ENCODE data around the gene KCTD5.

Gene KCTD5

DNA sequence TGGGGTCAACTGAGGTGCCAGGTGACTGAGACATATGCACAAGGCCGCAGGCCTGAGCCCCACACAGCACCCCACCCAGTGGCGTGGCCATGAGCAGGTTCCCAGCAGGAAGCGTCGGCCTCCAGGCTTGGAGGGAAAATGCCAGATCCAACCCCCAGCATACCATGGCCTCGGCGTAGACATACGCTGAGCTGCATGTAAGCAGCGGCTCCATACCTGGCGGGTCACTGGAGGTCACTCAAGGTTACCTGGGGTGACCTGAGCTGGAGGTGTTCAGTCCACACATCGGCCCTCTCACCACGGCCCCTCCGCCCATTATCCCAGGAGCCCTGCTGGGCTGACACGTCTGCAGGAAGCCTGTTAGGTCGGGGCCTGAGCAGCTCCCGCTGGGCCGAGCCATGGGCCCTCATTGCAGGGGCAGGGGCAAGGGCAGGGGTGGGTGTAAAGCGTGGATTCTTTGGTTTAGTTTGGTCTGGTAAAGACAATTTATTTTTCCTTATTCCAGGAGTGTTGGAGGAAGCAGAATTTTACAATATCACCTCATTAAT is 15.2 kb downstream of the KCTD5 start:
- DNase-seq (ENCODE audit: low read depth, low spot score) = no peak

DNA sequence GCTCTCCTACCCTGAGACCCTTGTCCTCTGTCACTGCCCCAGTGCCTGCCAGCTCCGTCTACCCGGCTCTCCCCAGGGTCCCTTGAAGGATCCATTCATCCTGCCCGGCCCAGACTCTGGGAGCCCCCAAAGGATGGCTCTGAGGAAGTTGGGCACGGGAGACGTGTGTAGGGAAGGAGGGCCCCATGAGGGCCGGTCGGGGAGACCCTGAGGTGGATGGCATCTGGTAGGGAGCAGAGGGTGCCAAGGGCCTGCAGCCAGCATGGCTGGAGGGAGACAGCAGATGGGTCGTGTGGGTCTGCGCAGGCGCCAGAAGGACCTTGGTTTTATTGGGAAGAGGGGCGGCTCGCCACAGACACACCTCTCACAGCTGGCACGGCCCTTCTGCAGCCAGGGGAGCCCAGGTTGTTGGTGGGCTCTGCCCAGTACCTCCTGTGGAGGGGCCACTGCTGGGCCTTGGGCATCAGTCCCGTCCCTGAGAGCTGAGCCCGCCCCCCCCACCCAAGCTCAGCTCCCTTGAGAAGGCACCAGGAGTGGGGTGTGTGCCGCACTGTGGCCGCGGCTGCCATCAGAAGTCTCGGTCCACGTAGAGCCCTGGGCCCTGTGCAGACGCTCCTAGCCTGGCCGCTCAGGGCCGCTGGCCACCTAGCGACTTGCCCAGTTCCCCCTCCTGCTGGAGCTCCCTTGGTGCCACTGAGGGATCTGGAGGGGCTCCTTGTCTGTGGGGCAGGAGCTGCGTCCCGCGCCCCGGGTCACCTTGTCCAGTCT is 16.0 kb downstream of the KCTD5 start:
- no peak for DNase-seq (ENCODE audit: low read depth, low spot score)

DNA sequence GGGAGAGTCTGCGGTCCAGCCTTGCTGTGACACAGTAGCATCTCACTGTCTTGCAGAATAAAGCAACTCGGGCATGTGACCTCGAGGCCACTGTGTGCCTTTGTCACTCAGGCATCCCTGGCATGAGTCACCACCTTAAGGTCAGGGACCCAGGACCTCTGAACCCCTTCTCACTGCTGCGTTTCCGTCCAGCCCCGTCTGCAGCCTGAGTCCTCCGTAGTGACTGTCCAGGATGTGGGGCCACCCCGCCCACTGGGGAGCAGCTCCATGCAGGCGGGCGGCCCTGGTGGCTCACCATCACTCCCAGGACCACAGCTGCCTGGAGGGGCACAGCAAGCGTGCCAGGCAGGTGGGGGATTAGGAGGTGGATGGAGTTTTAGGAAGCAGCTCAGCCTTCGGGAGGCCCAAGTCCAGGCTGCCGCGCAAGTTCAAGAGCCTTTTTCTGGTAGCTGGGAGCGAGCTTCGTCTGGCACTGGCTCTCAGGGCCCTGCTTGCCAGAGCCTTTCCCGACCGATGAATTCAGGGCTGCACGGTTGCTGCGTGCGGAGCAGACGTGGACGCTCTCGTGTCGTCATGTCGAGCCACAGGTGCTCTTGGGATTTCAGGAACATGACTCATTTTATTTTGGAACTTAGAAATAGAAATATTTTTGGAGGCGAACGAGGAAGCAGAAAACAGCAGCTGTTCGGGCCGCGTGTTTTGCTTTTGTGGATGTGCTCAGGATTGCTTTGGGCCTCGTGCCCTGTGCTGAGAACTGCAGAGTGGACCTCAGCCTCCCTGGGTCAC is 16.8 kb downstream of the KCTD5 start:
- no peak for DNase-seq (ENCODE audit: low read depth, low spot score)

DNA sequence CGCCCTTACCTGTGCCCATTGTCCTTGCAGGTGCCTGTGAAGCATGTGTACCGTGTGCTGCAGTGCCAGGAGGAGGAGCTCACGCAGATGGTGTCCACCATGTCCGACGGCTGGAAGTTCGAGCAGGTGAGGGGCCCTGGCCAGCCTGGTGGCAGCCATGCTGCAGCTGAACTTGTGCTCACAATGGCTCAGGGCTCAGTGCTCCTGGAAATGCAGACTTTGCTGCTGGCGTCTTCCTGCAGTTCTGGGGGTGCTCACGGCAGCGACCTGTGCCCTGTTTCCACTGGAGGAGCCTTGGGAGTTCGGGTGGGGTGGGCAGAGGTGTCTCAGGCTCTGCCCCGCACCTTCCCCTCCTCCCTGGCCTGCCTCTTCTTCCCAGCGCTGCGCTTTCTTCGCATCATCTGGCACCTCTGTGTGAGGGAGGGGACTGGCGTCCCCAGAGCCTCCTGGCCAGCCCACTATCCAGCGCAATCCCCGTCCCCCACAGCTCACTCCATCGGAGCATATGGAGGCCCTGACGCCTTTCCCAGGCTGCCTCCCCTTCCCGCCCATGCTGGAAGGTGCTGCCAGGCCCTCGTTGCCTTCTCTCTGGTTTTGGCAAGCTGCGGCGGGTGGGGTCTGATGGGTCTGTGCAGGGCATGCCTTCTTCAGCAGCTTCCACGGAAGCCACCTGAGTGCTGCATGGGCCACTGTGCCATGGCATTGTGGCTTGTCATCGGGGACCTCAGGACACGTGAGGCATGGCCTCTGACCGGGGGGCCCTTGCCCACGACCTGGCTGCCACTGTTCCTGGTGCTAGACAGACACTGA is 17.7 kb downstream of the KCTD5 start:
- no peak for DNase-seq (ENCODE audit: low read depth, low spot score)

DNA sequence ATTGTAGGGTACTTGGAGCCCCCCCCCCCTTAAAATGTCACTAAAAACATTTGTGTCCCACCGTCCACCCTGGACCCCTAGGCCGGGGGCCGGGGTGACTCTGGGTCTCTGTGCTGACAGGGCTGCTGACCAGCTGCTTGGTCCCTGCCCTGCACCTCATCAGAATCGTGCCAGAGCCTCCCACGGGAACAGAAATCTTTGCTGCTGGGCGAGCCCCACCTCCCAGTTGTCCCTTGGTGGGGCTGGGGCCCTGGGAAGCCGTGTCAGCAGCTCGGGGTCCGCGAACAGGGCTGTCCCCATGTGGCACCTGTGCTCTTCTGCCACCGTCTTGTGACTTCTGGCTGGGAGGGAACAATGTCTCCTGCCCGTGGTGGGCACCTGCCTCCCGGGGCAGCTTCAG is 18.5 kb downstream of the KCTD5 start:
- DNase-seq (ENCODE audit: low read depth, low spot score) = no peak

DNA sequence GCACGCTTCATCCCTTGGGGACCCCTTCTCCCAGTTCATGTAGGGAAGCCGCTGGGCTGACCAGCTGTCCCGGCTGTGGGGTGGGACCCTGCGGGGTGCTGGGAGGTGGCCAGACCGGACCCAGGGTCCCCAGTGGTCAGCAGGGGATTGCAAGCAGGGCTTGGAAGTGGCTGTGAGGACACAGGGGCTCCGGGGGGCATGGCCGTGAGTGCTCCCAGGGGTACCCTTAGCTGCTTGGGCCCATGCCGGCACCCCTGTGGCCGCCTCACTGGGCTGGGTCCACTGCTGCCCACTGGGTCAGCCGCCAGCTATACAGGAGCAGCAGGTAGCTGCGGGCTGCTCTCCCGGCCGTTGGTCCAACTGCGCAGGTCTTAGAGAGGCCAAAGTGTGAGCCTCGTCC is 18.9 kb downstream of the KCTD5 start:
- no peak for DNase-seq (ENCODE audit: low read depth, low spot score)

DNA sequence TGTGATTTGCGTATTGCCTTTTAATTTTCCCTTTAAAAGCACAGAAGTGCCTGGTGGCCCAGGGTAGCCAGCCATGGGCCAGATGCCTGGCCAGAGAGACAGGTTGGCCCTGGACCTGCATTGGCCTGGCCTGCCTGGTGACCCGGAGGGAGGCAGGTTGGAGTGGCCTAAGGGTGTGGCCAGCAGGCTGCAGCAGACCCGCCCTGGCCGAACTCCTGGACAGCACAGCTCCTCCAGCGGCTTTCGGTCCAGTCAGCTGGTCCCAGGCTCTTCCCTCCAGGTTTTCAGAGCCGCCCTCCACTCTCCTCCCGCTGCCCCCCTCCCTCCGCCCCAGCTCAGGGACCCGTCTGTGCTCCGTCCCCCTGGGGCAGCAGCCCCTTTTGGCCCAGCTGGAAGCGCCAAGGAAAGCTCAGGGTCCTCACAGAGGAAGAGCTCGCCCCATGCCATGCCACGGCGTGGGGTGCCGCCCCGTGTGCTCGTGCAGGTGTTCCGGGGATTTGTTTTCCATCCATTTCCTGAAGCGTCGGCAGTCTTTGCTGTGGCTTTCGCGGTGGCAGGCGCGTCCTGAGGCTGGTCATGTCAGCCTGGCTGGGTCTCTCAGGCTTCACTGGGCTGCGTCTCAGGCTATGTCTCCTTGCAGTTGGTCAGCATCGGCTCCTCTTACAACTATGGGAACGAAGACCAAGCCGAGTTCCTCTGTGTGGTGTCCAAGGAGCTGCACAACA is 19.6 kb downstream of the KCTD5 start:
- DNase-seq (ENCODE audit: low read depth, low spot score) = no peak

DNA sequence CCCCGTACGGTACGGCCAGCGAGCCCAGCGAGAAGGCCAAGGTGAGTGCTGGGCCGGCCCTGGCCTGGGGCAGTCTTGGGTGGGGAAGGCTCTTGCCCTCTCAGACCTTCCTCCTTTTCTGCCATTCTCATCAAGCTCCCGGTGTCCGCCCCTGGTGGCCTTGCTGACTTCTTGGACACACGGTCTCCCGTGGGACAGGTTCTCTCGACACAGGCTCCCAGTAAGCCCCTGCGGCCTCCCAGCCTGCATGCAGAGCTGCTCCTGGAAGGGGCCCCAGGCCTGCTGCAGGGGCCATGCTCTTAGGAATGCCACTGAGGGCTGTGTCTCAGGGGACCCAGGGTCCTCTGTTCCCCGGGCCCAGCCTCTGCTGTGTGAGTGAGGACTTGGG is 20.1 kb downstream of the KCTD5 start:
- DNase-seq (ENCODE audit: low read depth, low spot score) = no peak

DNA sequence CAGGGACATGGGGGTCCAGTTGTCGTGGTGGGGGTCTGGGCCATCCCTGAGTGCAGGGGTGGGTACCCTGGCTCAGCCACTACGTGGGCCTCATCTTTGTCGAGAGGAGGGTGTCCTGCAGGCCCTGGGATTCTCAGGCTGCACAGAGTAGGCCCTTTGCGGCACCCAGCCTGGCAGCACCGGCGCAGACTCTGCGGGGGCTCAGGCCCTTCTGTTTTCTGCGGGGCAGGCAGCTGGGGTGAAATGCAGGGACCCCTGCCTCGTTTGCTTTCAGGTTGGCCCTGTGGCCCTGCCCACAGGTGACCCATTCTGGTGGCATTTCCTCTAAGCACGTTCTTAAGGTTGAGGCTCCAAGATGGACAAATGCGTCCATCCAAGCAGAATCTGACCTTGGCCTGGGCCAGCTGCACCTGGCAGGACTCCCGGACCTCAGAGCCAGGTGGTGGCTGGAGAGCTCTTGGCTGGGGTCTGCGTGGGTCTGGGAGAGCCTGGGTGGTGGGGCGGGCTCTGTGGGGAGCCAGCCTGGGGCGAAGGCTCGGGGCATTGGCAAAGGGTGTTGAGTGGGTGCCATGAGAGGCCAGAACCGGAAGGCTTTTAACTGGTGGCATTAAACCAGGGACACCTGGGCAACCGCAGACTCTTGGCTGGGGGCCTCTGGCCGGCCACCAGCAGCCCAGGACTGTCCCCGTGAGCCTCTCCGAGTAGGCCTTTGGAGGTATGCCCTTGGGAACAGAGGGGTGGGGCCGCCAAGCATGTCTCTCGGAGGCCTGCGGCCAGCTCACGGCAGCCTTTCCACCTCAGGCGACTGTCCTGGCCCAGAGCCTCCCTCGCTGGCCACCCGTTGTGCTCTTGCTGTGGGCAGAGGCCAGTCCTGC is 20.8 kb downstream of the KCTD5 start:
- DNase-seq (ENCODE audit: low read depth, low spot score) = no peak

DNA sequence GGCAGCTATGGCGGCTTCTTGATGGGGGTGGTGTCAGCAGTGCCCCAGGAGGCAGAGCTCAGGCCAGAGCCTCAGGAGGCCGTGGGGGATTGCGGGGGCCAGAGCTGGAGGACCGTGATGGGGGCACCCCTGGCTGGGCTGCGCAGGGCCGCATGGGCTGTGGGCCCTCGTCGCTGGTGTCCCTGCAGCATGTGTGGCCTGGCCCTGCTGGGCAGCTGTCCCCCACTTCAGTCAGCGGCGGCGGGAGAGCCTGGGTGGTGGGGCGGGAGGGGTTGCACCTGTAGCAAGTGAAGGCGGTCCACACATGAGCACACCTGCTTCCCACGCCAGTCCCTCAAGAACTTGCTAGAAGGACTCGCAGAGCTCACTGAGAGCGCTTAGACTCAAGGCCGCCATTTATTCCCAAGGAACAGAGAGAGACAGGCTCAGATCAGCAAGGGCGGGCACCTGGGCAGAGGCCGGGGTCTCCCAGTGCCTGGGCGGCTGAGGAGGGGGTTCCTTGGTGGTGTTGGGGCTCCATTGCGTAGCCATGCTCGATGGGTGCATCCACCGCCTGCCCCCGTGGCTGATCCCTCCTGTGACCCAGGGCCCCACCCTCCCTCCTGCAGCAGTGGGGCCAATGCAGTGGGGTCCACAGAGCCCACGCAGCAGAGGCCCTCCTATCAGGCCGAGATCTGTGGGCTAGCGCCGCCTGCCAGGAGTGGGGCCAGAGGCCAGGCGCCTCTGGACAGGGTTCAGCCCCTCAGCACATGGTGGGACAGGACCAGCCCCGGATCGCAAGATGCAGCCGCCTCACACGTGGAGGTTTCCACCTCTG is 22.1 kb downstream of the KCTD5 start:
- DNase-seq (ENCODE audit: low read depth, low spot score) = no peak

DNA sequence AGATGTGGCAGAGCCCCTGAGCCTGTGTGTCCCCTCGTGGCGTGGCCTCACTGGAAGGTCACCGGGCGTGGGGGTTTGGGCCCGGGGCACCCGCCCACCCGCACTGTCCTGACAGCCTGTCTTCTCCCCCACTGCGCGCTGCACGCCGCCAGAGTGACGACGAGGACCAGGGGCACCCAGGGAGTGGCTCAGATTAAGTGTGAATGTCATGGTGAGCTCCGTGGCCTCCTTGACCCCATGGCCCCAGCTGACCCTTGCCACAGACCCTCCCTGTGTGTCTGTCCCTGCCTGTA is 22.6 kb downstream of the KCTD5 start:
- no peak for DNase-seq (ENCODE audit: low read depth, low spot score)

DNA sequence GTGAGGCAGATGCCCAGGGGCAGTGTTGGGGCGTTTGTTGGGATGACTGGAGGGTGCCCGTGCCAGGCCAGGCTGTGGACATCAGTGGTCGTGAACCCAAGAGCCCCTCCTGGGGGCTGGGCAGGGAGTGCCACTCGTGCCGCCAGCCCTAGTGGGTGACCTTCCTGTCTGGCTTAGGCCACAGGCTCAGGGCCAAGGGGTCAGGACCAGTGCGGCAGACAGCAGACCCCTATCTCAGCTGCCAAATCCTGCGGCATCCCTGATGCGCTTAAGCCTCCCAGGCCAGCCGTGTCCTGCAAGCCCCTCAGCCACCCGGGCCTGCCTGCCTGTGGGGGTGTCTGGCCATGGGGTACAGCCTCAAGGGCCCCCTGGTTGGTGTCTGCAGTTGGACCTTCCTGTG is 23.0 kb downstream of the KCTD5 start:
- DNase-seq (ENCODE audit: low read depth, low spot score) = no peak

DNA sequence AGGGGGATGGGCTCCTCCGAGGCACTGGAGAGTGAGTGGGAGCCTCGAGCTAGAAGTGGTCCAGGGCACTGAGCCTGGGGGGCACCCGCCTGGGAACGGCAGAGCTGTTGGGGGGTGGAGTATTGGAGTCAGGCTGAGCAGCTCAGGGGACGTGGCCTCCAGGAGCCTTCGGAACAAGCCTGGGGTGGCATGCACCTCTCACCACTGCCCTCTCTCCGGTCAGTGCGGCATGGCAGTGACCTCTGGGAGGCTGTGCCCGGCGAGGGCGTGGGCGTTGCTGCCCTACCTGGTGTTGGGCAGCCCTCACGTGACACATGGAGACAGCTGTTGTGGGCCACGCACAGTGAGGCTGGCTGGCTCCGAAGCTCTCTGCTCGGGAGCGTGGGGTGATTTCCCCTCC is 23.8 kb downstream of the KCTD5 start:
- DNase-seq (ENCODE audit: low read depth, low spot score) = no peak

DNA sequence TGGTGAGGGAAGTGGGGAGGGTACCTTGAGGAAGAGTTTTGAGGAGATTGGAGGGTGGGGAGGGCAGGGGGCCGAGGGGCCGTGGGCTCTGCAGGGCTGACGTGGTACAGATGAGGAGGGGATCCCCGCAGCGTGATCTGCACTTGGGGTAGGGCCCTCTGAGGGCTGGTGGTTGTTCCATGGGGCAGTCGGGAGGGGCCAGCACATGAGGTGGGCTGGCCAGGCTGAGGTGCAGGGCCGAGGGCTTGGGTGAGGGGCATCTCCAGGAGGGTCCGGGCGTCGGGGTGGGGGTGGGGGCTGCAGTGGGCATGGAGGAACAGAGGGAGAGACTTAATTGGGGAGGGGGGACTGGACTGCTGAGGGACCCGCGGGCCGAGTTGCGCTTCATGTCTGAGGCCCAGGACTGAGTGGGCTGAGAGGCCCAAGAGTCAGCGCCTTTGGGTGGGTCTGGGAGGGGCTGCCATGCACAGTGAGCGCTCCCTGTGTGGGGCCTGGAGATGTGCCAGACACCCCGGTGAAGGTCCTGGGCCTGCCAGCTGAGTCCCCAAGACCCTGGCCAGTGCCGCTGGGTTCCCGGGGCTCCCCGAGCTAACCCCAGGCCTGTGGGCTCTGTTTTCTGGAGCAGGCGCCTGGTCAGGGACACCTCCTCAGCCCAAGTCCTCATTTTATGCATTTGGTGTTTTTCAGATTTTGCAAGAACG is 24.4 kb downstream of the KCTD5 start:
- no peak for DNase-seq (ENCODE audit: low read depth, low spot score)

DNA sequence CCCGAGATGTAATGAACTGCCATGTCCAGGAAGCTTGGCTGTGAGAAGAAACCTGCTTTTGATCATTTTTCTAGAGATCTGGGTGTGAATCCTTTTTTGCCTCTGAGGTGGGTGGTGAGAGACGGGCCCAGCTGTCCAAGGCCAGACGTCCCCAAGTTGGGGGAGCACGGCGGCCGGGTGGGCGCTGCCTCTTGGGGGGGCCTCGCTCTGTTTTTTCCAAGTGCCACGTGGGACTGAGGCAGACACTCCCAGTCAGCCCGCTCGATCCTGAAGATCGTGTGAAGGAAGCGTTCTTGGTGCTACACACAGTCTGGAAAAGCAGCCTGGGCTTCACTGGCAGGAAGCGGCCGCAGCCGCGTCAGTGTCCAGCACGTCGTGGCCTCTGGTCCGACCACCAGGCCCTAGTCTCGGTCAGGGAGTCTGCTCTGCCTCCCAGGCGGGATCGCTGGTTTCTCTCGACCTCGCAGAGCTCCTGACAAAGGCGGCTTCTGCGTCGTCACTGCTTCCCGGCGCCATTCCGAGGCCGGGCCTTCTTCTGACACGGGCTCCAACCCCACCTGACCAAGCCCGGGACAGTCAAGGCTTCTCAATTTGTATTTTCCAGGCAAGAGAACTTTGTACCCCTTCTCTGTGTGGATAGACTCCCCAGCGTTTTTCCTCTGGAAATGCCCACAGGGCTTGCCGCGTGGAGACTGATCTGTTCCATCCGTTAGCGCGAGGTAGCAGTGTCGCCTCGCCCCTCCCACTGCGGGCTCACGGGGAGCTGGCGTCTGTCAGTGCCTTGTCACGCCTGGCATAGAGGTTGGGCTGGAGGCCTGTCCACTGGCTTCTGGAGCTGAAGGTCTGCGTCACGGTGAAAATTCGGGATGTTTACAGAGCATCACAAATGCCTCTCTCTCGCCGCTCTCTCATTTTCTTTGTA is 25.3 kb downstream of the KCTD5 start:
- no peak for DNase-seq (ENCODE audit: low read depth, low spot score)

DNA sequence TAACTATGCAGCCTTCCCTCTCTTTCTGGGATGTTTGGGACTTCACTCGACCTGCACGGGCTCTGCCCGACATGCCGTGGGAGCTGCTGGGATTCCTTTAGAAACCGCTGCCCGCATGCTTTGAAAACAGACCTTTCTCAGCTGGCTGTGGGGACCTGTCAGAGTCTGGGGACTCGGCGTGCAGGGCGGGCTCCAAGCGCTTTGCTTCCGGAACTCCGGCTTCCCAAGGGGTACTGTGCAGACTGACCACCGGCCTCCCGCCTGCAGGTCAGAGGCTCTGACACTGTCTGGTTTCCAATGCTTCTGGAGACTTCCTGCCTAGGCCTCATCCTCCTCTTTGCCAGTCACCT is 25.9 kb downstream of the KCTD5 start:
- DNase-seq (ENCODE audit: low read depth, low spot score) = no peak

DNA sequence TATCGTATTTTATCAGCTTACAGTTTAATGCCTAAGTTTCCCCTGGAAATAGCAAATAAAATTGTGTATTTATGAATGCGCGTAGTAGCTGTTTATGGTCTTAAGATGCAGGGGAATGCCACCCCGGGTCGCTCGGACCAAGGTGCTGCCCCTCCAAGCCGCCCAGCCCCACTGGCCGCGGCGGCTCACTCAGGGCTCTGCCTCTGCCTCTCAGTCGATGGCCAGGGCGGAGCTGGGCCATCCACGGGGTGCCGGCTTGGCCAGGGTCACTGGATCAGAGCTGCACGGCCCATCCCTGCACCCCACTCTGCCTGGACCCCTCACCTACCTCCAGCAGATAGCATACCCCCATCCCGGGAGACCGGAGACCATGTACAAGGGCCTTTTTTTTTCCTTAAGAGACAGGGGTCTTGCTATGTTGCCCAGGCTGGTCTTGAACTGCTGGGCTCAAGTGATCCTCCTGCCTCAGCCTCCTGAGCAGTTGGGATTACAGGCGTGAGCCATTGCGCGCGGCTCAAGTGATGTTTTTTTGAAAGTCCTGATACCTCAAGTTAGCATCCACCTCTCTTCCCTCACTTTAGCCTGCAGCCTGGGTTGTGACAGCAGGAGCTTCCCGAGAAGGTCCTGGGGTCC is 26.7 kb downstream of the KCTD5 start:
- no peak for DNase-seq (ENCODE audit: low read depth, low spot score)

DNA sequence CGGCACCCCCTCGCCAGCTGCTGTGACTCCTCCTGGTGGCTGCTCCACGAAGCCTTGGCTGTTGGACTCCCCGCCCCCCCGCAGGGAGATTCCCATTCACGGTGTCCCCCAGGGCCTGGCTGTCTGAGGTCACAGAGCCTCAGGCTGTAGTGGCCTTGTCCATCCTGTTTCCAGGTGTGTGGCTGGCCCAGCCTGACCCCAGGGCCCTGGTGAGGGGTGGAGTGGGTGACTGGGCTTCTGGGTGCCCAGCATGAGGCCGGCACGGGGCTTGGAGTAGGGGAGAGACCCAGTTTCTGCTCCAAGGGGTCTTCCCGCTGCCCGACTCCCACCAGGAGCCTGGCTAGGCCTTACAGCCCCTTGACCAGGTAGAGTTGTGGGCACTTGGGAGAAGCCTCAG is 27.3 kb downstream of the KCTD5 start:
- DNase-seq (ENCODE audit: low read depth, low spot score) = no peak
